ENCODE results near the gene MEIOC.

Gene MEIOC

GRCh38 chr17:44719444-44719843 is 63.2 kb downstream of the MEIOC start:
- no peak for DNase-seq

- DNase-seq, result no peak
These were observed 66.0 kb downstream of the MEIOC start for GRCh38 chr17:44722254-44722653.
